PC-3 (cell line): ENCODE data around the gene ASB7.

ENCODE experiments used
- CTCF ChIP-seq: fragments of 300-600 bp; sonication (generic); conservative IDR thresholded peaks from 2 replicates; pipeline ENCODE4 v1.5.1; 2017; ENCODE audit warnings: antibody characterized with exemption, low read depth, mild to moderate bottlenecking, low read length
- EZH2 ChIP-seq: fragments of 300-600 bp; sonication (generic); IDR thresholded peaks from one replicate; pipeline ENCODE4 v1.6.1; 2017; ENCODE audit warnings: antibody characterized with exemption, mild to moderate bottlenecking, low read length; ENCODE audit not compliant: unreplicated experiment
- EZH2phosphoT487 ChIP-seq: fragments of 300-600 bp; sonication (generic); IDR thresholded peaks from 2 replicates; pipeline ENCODE4 v1.6.1; 2018; ENCODE audit warnings: mild to moderate bottlenecking, antibody characterized with exemption, low read length, borderline replicate concordance

DNA sequence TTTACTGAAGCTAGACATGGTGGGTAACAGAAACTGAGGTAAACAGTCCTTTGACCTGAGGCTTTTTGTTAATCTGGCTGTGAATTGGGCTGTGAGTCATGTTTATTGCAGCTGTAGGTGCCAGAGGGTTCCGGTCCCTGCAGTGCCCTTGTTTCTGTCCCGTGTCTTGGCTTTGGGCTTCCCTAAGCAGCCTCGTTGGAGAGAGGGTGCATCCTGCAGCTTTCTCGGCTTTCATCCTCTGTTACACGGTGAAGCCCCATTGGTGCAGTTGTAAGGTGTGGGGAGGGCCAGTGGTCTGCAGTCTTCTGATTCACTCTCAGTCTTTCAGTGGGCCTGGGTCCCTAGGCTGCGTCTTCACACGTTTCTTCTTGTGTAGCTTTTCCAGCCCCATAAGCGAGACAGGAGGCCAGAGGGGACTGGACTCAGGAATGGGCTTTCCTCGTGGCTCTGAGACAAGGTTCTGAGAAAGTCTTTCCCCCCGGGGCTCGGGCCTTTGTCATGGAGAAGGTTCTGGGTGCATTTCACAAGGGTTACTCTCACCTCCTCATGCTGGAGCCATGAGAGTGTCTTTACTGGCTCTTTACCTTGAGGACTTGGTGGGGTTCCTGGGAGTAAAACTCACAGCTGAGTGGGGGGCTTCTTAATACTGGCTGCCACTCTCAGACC, 33.1 kb downstream of the ASB7 start:
- TF ChIP-seq EZH2 = no peak
- no peak for TF ChIP-seq CTCF
- no peak for TF ChIP-seq EZH2phosphoT487
